HG02623 (cell line): ENCODE data around the gene SPECC1L.

Experiments
- ATAC-seq: cut with Tn5 transposase; IDR thresholded peaks from one replicate; pipeline ENCODE4 v1.9.1; 2021; ENCODE audit warnings: moderate library complexity; ENCODE audit not compliant: unreplicated experiment

Gene SPECC1L

GRCh38 chr22:24437091-24437490 lies 166.5 kb downstream of the SPECC1L start:
- no peak for ATAC-seq

- ATAC-seq: no peak
Measured at GRCh38 chr22:24437741-24438328, 167.2 kb downstream of the SPECC1L start.

GRCh38 chr22:24440270-24440717 lies 169.7 kb downstream of the SPECC1L start:
- ATAC-seq: no peak

GRCh38 chr22:24440718-24441405 lies 170.2 kb downstream of the SPECC1L start:
- ATAC-seq: no peak

GRCh38 chr22:24441406-24442351 lies 171.0 kb downstream of the SPECC1L start:
- no peak for ATAC-seq

GRCh38 chr22:24442352-24442744 lies 171.7 kb downstream of the SPECC1L start:
- ATAC-seq: no peak

- ATAC-seq: no peak
Measured at GRCh38 chr22:24443668-24444067, 173.0 kb downstream of the SPECC1L start.

GRCh38 chr22:24444251-24444650 lies 173.6 kb downstream of the SPECC1L start:
- ATAC-seq: no peak

- ATAC-seq: no peak
Measured at GRCh38 chr22:24444729-24445466, 174.3 kb downstream of the SPECC1L start.

- ATAC-seq: no peak
Measured at GRCh38 chr22:24445481-24446259, 175.0 kb downstream of the SPECC1L start.

- no peak for ATAC-seq
Measured at GRCh38 chr22:24446260-24446611, 175.6 kb downstream of the SPECC1L start.

GRCh38 chr22:24450610-24451009 lies 180.0 kb downstream of the SPECC1L start:
- ATAC-seq: no peak

GRCh38 chr22:24451162-24451561 lies 180.5 kb downstream of the SPECC1L start:
- no peak for ATAC-seq

GRCh38 chr22:24453853-24454252 lies 183.2 kb downstream of the SPECC1L start:
- ATAC-seq: no peak

- ATAC-seq: no peak
Measured at GRCh38 chr22:24455039-24455438, 184.4 kb downstream of the SPECC1L start.

- no peak for ATAC-seq
Measured at GRCh38 chr22:24455751-24456426, 185.3 kb downstream of the SPECC1L start.

GRCh38 chr22:24457894-24458420 lies 187.3 kb downstream of the SPECC1L start:
- ATAC-seq: no peak

GRCh38 chr22:24459911-24460310 lies 189.3 kb downstream of the SPECC1L start:
- ATAC-seq: no peak

- ATAC-seq: no peak
Measured at GRCh38 chr22:24460418-24461089, 189.9 kb downstream of the SPECC1L start.
